ENCODE results near the gene MUC20.
"Not testable (repeated sequence)": the region's sequence is repeated elsewhere in the genome, so short reads cannot be mapped to it uniquely, and the experiment has no call there.

GRCh38 chr3:195688471-195689183 lies 32.2 kb upstream of the MUC20 start:
- TF ChIP-seq, protein P1, sequence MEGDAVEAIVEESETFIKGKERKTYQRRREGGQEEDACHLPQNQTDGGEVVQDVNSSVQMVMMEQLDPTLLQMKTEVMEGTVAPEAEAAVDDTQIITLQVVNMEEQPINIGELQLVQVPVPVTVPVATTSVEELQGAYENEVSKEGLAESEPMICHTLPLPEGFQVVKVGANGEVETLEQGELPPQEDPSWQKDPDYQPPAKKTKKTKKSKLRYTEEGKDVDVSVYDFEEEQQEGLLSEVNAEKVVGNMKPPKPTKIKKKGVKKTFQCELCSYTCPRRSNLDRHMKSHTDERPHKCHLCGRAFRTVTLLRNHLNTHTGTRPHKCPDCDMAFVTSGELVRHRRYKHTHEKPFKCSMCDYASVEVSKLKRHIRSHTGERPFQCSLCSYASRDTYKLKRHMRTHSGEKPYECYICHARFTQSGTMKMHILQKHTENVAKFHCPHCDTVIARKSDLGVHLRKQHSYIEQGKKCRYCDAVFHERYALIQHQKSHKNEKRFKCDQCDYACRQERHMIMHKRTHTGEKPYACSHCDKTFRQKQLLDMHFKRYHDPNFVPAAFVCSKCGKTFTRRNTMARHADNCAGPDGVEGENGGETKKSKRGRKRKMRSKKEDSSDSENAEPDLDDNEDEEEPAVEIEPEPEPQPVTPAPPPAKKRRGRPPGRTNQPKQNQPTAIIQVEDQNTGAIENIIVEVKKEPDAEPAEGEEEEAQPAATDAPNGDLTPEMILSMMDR (IDR thresholded peaks at IDR 0.05): not testable (repeated sequence)
- TF ChIP-seq POLR2A (IDR thresholded peaks at IDR 0.05): not testable (repeated sequence)

All from right lobe of liver (tissue), 4 donors.